ENCODE results near the gene UBR2.

The UBR2 gene

DNA sequence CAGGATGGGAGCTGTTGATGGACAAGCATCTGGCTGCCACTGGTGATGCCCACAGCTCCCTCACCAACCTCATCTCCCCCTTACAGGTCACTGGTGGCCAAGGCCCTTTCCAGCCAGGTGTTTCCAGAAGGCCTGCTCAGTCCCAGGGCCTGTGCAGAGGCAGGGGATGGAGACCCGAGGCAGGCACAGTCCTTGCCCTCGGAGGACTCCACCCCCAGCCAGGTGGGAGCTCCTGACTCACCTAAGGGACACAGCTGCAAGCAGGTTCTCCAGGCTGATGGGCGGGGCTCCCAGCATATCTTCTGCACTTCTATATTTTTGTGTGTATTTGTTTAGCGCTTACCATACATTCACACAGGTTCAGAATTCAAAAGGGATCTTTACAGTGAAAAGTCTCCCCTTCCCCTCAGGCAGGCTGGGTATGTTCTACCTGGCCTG, 141.1 kb downstream of the UBR2 start:
- peaks cover 0 to 5% of the 10 kb centered on the region in 2 experiments for H3K27me3 ChIP-seq (ENCODE audit: control insufficient read depth in 1 of 2, insufficient read depth in 1 of 2, low read length in 2 of 2)
- WGBS: 90% methylated on average over 3 of the region's 4 CpGs
- H3K14ac ChIP-seq (ENCODE audit: low read length in 2 of 2): no peak overlapping the region
- H4K8ac ChIP-seq (ENCODE audit: low read length): no peak overlapping the region
- H3K4me3 ChIP-seq (ENCODE audit: insufficient read depth in 1 of 2, low read depth in 1 of 2, low read length in 2 of 2): no peak overlapping the region
- H3K4ac ChIP-seq (ENCODE audit: low read depth in 1 of 2, low read length in 2 of 2): no peak overlapping the region
- H4K91ac ChIP-seq (ENCODE audit: low read length): no peak overlapping the region
- H2BK120ac ChIP-seq (ENCODE audit: low read depth, low read length): no peak overlapping the region
- H3K4me1 ChIP-seq (ENCODE audit: control insufficient read depth, insufficient read depth, low read depth, low read length): peaks cover 8% of the 10 kb centered on the region
- no peak overlapping the region for H3K18ac ChIP-seq (ENCODE audit: low read depth in 1 of 2, low read length in 2 of 2)
- H3K36me3 ChIP-seq (ENCODE audit: control insufficient read depth in 1 of 2, insufficient read depth in 2 of 2, low read depth in 1 of 2, low read length in 2 of 2): no peaks in the 10 kb centered on the region
- no peak overlapping the region for H3K4me2 ChIP-seq (ENCODE audit: low read length, poor library complexity, severe bottlenecking)
- H2BK5ac ChIP-seq (ENCODE audit: low read depth, low read length, poor library complexity, severe bottlenecking): no peak overlapping the region
- no peak overlapping the region for H3K9ac ChIP-seq (ENCODE audit: low read length)
- no peak overlapping the region for H2AFZ ChIP-seq (ENCODE audit: low read depth, low read length)
- H2BK15ac ChIP-seq (ENCODE audit: low read depth, poor library complexity, severe bottlenecking): no peak overlapping the region
- no peak overlapping the region for H3K27ac ChIP-seq (ENCODE audit: low read length, poor library complexity, severe bottlenecking)
- DNase-seq: no peak
- no peak overlapping the region for H3K23ac ChIP-seq (ENCODE audit: low read length in 2 of 2)
- no peaks in the 10 kb centered on the region for H3K9me3 ChIP-seq (ENCODE audit: control insufficient read depth, low read length)
- H2BK12ac ChIP-seq (ENCODE audit: low read length in 2 of 2): no peak overlapping the region
- H2AK5ac ChIP-seq (ENCODE audit: low read length, severe bottlenecking): no peak overlapping the region
- H3K79me1 ChIP-seq (replicated peaks; ENCODE audit: low read length, poor library complexity, severe bottlenecking): no peaks in the 10 kb centered on the region

DNA sequence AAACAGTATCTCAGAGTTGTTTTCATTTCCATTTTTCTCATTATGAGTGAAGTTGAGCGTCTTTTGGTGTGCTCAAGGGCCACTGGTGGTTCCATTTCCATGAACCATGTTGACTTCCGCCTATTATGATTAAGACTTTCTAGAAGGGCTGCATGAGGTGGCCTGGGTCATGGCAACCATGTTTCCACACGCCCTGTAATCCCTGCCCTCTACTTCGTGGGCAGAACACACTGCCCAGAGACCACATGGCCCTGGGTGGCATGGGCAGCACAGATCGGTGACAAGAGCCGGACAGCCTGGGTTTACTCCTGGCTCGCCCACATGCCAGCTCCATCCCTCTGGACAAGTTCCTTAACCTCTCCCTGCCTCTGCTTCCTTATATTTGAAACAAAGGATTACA, 143.8 kb downstream of the UBR2 start:
- Histone ChIP-seq H3K9me3 (ENCODE audit: control insufficient read depth, low read length) (peaks cover 13% of the 10 kb centered on the region), H3K14ac (ENCODE audit: low read length in 2 of 2) (no peak overlapping the region), H3K36me3 (ENCODE audit: control insufficient read depth in 1 of 2, insufficient read depth in 2 of 2, low read depth in 1 of 2, low read length in 2 of 2) (no peaks in the 10 kb centered on the region), H3K18ac (ENCODE audit: low read depth in 1 of 2, low read length in 2 of 2) (no peak overlapping the region), H3K27me3 (ENCODE audit: control insufficient read depth in 1 of 2, insufficient read depth in 1 of 2, low read length in 2 of 2) (peaks cover 0 to 5% of the 10 kb centered on the region in 2 experiments), H4K8ac (ENCODE audit: low read length) (no peak overlapping the region), H3K4me3 (ENCODE audit: insufficient read depth in 1 of 2, low read depth in 1 of 2, low read length in 2 of 2) (no peak overlapping the region), H2AK5ac (ENCODE audit: low read length, severe bottlenecking) (no peak overlapping the region), H3K79me1 (replicated peaks; ENCODE audit: low read length, poor library complexity, severe bottlenecking) (no peaks in the 10 kb centered on the region), H2BK15ac (ENCODE audit: low read depth, poor library complexity, severe bottlenecking) (no peak overlapping the region), H3K4ac (ENCODE audit: low read depth in 1 of 2, low read length in 2 of 2) (no peak overlapping the region), H2BK120ac (ENCODE audit: low read depth, low read length) (no peak overlapping the region), H2BK12ac (ENCODE audit: low read length in 2 of 2) (no peak overlapping the region), H4K91ac (ENCODE audit: low read length) (no peak overlapping the region), H3K4me2 (ENCODE audit: low read length, poor library complexity, severe bottlenecking) (no peak overlapping the region), H2BK5ac (ENCODE audit: low read depth, low read length, poor library complexity, severe bottlenecking) (no peak overlapping the region), H3K9ac (ENCODE audit: low read length) (no peak overlapping the region), H3K27ac (ENCODE audit: low read length, poor library complexity, severe bottlenecking) (no peak overlapping the region), H3K4me1 (ENCODE audit: control insufficient read depth, insufficient read depth, low read depth, low read length) (peaks cover 4% of the 10 kb centered on the region), H2AFZ (ENCODE audit: low read depth, low read length) (no peak overlapping the region), H3K23ac (ENCODE audit: low read length in 2 of 2) (no peak overlapping the region)
- whole genome bisulfite sequencing: 89% methylated on average over 6 of the region's 7 CpGs
- DNase-seq: no peak

DNA sequence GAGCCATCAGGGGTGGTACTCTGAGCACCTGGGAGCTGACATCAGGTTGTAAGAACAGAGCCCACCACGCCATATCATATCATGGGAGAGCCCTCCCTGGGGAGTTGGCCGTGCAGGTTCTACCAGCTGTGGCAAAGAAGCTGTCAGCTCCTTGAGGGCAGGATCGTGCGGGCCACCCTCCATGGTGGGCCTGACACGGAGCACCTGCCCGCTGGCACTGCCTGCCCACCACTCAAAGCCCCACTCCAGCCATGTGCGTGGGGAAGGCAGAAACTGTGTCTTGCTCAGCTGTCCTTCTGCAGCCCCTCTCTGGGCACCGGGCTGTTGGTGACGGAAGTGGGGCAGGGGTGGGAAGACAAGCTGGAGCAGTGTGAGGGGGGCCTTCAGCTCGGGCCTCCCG, 144.3 kb downstream of the UBR2 start:
- no peak for DNase-seq
- Histone ChIP-seq H2BK5ac (ENCODE audit: low read depth, low read length, poor library complexity, severe bottlenecking) (no peak overlapping the region), H3K4me3 (ENCODE audit: insufficient read depth in 1 of 2, low read depth in 1 of 2, low read length in 2 of 2) (no peak overlapping the region), H2BK12ac (ENCODE audit: low read length in 2 of 2) (no peak overlapping the region), H2BK120ac (ENCODE audit: low read depth, low read length) (no peak overlapping the region), H4K91ac (ENCODE audit: low read length) (no peak overlapping the region), H3K23ac (ENCODE audit: low read length in 2 of 2) (no peak overlapping the region), H3K18ac (ENCODE audit: low read depth in 1 of 2, low read length in 2 of 2) (no peak overlapping the region), H3K79me1 (replicated peaks; ENCODE audit: low read length, poor library complexity, severe bottlenecking) (no peaks in the 10 kb centered on the region), H3K4ac (ENCODE audit: low read depth in 1 of 2, low read length in 2 of 2) (no peak overlapping the region), H3K27me3 (ENCODE audit: control insufficient read depth in 1 of 2, insufficient read depth in 1 of 2, low read length in 2 of 2) (peaks cover 0 to 5% of the 10 kb centered on the region in 2 experiments), H3K9ac (ENCODE audit: low read length) (no peak overlapping the region), H2BK15ac (ENCODE audit: low read depth, poor library complexity, severe bottlenecking) (no peak overlapping the region), H3K4me2 (ENCODE audit: low read length, poor library complexity, severe bottlenecking) (no peak overlapping the region), H4K8ac (ENCODE audit: low read length) (no peak overlapping the region), H3K9me3 (ENCODE audit: control insufficient read depth, low read length) (peaks cover 13% of the 10 kb centered on the region), H3K4me1 (ENCODE audit: control insufficient read depth, insufficient read depth, low read depth, low read length) (peaks cover 4% of the 10 kb centered on the region), H2AFZ (ENCODE audit: low read depth, low read length) (no peak overlapping the region), H3K27ac (ENCODE audit: low read length, poor library complexity, severe bottlenecking) (no peak overlapping the region), H3K14ac (ENCODE audit: low read length in 2 of 2) (no peak overlapping the region), H2AK5ac (ENCODE audit: low read length, severe bottlenecking) (no peak overlapping the region), H3K36me3 (ENCODE audit: control insufficient read depth in 1 of 2, insufficient read depth in 2 of 2, low read depth in 1 of 2, low read length in 2 of 2) (no peaks in the 10 kb centered on the region)
- WGBS: 96% methylated on average over 10 of the region's 11 CpGs

DNA sequence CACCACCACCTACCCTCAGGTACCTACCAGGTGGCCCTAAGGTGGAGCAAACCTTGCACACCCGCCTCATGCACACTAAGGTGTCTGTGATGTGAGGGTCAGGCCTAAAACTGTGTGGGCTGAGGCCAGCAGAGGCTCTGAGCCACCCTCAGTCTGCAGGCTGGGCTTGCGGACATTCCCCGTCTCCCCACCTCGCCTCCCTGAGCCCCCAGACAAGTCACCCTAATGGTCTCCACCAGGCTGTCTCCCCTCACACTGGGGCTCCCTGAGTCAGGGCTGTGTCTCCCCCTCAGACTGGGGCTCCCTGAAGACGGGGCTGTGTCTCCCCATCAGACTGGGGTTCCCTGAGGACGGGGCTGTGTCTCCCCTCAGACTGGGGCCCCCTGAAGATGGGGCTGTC, 146.0 kb downstream of the UBR2 start:
- Histone ChIP-seq H4K8ac (ENCODE audit: low read length) (peak overlapping the region; percentile 0), H3K9me3 (ENCODE audit: control insufficient read depth, low read length) (peaks cover 13% of the 10 kb centered on the region), H3K9ac (ENCODE audit: low read length) (no peak overlapping the region), H2AK5ac (ENCODE audit: low read length, severe bottlenecking) (no peak overlapping the region), H3K4ac (ENCODE audit: low read depth in 1 of 2, low read length in 2 of 2) (no peak overlapping the region), H3K18ac (ENCODE audit: low read depth in 1 of 2, low read length in 2 of 2) (peak overlapping the region in 1 of 2 experiments; percentile 49), H3K14ac (ENCODE audit: low read length in 2 of 2) (no peak overlapping the region), H2BK120ac (ENCODE audit: low read depth, low read length) (no peak overlapping the region), H3K4me1 (ENCODE audit: control insufficient read depth, insufficient read depth, low read depth, low read length) (no peaks in the 10 kb centered on the region), H3K4me3 (ENCODE audit: insufficient read depth in 1 of 2, low read depth in 1 of 2, low read length in 2 of 2) (no peak overlapping the region), H3K27me3 (ENCODE audit: control insufficient read depth in 1 of 2, insufficient read depth in 1 of 2, low read length in 2 of 2) (peaks cover 0 to 5% of the 10 kb centered on the region in 2 experiments), H2AFZ (ENCODE audit: low read depth, low read length) (no peak overlapping the region), H4K91ac (ENCODE audit: low read length) (no peak overlapping the region), H3K79me1 (replicated peaks; ENCODE audit: low read length, poor library complexity, severe bottlenecking) (no peaks in the 10 kb centered on the region), H3K36me3 (ENCODE audit: control insufficient read depth in 1 of 2, insufficient read depth in 2 of 2, low read depth in 1 of 2, low read length in 2 of 2) (no peaks in the 10 kb centered on the region), H2BK5ac (ENCODE audit: low read depth, low read length, poor library complexity, severe bottlenecking) (no peak overlapping the region), H2BK12ac (ENCODE audit: low read length in 2 of 2) (peak overlapping the region in 1 of 2 experiments; percentile 56), H3K27ac (ENCODE audit: low read length, poor library complexity, severe bottlenecking) (no peak overlapping the region), H3K4me2 (ENCODE audit: low read length, poor library complexity, severe bottlenecking) (no peak overlapping the region), H3K23ac (ENCODE audit: low read length in 2 of 2) (no peak overlapping the region), H2BK15ac (ENCODE audit: low read depth, poor library complexity, severe bottlenecking) (no peak overlapping the region)
- 93% methylated on average over 6 of the region's 6 CpGs for WGBS
- no peak for DNase-seq

Measured in mesenchymal stem cell (in vitro differentiated cells and primary cell).